Hepatic stellate cell (primary cell): ENCODE data around the gene VPS29.
"Not testable (repeated sequence)": the region's sequence is repeated elsewhere in the genome, so short reads cannot be mapped to it uniquely, and the experiment has no call there.

ENCODE experiments used
- DNase-seq: peaks from one replicate; pipeline ENCODE4 v3.0.0; 2011; ENCODE audit warnings: low spot score

The VPS29 gene

DNA sequence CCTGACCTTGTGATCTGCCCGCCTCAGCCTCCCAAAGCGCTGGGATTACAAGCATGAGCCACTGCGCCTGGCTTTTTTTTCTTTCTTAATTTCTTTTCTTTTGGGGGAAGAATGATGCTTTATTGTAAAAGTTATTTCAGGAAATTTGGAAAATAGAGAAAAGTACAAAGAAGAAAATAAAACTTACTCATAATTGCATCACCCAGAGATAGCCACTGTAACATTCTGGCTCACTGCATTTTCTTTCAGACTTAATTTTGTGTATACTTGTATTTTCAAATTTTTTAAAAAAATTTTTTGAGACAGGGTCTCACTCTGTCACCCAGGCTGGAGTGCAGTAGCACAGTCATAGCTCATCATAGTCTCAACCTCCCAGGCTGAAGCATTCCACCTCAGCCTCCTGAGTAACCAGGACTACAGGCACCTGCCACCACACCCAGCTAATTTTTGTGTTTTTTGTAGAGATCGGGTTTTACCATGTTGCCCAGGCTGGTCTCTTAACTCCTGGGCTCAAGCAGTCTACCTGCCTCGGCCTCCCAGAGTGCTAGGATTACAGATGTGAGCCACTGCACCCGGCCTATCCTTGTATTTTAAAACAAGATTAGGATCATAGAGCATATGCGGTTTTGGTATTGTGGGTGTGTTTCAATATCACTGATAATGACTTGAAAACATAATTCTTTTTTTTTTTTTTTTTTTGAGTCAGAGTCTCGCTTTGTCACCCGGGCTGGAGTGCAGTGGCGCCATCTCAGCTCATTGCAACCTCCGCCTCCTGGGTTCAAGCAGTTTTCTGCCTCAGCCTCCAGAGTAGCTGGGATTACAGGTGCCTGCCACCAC is 19.2 kb upstream of the VPS29 start:
- not testable (repeated sequence) for DNase-seq

DNA sequence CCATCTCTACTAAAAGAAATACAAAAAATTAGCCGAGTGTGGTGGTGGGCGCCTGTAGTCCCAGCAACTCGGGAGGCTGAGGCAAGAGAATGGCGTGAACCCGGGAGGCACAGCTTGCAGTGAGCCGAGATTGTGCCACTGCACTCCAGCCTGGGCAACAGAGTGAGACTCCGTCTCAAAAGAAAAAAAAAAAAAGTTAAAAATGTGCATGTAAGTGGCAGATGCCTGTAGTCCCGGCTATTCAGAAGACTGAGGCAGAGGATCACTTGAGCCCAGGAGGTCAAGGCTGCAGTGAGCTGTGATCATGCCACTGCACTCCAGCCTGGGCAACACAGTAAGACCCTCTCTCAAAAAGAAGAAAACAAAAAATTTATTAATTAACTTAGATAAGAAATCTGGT is 16.1 kb upstream of the VPS29 start:
- DNase-seq: not testable (repeated sequence)

GRCh38 chr12:110516995-110517394 is 15.1 kb upstream of the VPS29 start:
- no peak for DNase-seq

- no peak for DNase-seq
Measured at GRCh38 chr12:110514363-110514762, 12.5 kb upstream of the VPS29 start.

- DNase-seq: no peak
Measured at GRCh38 chr12:110513842-110514241, 11.9 kb upstream of the VPS29 start.

GRCh38 chr12:110508071-110508586 is 6.2 kb upstream of the VPS29 start:
- DNase-seq: no peak

- DNase-seq: no peak
Measured at GRCh38 chr12:110505332-110505731, 3.4 kb upstream of the VPS29 start.

DNA sequence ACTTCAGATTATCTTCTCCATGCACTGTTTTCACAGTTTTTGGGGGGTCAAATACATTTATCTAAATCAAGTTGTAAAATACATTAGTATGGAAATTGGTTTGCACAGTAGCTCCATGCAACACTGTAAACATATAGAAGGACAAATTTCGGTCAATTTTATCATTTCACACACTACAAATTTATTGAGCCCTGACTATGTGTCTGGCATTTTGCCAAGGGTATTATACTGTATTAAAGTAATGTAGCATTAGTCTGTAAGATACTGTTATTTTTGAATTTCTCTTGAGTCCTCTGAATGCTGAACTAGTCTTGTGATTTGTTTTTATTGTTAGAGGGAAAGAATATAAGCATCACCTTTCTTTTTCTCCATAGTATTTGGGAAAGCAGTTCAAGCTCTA is 1.5 kb upstream of the VPS29 start:
- DNase-seq: no peak

- DNase-seq: peak; percentile 56
Measured at GRCh38 chr12:110501399-110501751, 536 bp downstream of the VPS29 start.

DNA sequence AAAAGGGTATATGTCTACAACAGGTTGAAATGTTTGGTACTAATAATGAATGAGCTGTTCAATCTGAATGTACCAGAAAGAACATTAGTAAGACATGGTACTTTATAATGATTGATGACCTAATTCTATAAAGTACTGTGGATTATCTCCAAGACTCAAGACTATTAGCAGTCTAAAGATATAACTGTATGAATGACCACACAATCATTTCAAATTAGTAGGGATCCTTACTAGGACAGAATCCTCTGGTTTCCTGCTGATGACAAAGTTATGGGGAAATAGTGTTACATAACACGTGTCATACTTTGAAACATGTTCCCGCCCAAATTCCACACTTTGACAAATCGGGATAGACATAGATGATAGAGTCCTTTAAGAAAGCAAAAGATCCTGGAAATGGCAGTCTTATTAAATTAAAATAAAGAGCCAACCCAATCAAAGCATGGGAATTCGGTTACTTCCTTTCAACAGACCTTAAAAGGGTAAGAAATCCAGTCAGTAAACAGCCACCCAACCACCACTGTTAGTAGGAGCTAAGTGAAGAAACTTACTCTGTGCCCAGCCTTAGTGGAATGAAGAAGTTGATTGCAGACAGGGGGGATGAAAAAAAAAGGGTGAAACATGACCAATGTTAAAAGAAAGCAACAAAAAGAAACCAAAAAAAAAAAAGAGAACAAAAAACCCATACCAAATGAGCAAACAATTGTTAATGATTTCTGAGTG is 2.8 kb downstream of the VPS29 start:
- DNase-seq: no peak

GRCh38 chr12:110475426-110475825 is 26.5 kb downstream of the VPS29 start:
- DNase-seq: no peak

- peak; percentile 96 for DNase-seq
Measured at GRCh38 chr12:110468214-110469048, 33.5 kb downstream of the VPS29 start, which contains the start of the genes FAM216A and GPN3. FAM216A (plus strand) TSS chr12:110468845; CDS start chr12:110468876, 31 bp downstream. GPN3 (minus strand) TSS chr12:110468257; CDS start chr12:110468203, 54 bp downstream.

DNA sequence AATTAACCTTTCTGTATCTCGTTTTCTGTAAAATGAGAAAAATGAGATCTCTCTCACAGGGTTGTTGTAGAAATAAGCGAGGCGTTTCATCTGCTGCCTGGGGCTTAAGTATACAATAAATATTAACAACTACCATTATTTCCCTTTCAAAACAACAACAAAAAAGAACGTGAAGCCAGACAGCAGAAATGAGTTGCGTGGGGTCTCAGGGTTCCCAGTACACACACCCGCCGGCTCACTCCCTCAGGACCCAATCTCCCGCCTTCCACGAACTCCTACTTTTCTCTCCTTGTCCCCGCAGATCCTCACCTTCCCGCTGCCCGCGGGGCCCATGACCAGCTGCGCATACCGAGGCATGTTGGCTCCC is 34.1 kb downstream of the VPS29 start:
- DNase-seq: no peak

DNA sequence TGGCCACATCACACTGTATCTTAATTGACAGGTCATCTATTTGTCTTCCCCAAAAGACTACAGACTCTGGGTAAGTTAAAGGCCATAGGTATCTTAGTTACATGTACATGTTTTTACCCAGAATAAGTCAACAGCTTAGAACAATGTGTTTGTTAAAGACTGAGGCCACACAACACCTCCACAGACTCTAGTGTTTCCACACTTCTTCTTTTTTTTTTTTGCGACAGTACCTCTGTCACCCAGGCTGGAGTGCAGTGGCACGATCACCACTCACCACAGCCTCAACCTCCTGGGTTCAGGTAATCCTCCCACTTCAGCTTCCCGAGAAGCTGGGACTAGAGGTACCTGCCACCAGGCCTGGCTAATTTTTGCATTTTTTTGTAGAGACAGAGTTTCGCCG is 35.1 kb downstream of the VPS29 start:
- DNase-seq: no peak

DNA sequence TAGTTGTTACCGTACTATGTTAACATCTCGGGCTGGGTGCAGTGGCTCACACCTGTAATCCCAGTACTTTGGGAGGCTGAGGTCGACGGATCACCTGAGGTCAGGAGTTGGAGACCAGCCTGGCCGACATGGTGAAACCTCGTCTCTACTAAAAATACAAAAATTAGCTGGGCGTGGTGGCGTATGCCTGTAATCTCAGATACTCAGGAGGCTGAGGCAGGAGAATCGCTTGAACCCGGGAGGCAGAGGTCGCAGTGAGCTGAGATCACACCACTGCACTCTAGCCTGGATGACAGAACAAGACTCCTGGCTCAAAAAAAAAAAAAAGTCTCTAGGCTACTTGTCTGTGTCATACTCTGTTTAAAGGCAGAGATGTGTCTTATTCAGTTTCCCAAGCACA is 36.1 kb downstream of the VPS29 start:
- DNase-seq: not testable (repeated sequence)

DNA sequence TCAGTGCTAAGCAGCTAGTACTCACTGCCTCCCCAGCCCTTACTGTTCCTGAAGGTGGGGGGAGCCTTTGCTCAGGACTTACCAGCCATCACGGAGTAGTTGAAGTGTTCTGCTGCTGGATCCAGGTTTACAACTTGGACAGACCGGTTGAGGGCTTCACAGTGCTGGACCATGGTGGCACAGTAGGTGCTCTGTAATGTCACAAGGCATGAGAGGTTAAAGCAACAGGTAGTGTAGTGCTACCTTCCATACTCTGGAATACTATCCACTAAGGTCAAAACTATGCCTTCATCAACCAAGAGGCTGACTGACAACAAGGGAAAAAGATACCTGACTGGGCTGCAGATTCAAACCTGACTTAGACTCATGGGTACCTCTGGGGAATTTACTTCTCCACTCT is 36.9 kb downstream of the VPS29 start:
- no peak for DNase-seq

DNA sequence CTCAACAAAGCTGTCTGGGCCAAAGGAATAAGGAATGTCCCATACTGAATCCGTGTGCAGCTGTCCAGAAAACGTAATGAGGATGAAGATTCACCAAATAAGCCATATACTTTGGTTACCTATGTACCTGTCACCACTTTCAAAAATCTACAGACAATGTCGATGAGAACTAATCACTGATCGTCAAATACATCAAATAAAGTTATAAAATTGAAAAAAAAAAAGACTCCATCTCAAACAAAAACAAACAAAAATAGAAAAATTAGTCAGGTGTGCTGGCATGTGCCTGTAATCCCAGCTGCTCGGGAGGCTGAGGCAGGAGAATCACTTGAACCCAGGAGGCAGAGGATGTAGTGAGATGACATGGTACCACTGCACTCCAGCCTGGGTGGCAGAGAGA is 40.7 kb downstream of the VPS29 start:
- DNase-seq: not testable (repeated sequence)

GRCh38 chr12:110458756-110459155 is 43.2 kb downstream of the VPS29 start:
- DNase-seq: no peak

GRCh38 chr12:110453569-110454296 is 48.2 kb downstream of the VPS29 start:
- no peak for DNase-seq

DNA sequence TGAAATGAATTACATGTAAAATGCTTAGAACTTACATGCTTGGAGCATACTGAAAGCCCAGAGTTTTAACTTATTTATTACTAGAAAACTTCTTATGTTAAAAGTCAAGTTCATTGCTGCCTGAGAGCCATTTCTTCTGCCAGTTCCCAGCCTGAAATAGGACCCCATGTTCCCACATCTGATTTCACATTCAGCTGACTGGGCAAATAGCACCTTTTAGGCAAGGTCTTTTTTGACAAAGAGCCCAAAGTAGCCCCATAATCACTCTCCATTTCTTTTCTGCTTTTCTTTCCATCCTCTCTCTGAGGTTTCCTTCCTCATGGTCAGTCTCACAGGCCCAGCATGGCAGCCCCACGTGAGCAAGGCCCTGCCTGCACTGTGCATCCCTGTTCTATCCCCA is 50.6 kb downstream of the VPS29 start:
- no peak for DNase-seq

DNA sequence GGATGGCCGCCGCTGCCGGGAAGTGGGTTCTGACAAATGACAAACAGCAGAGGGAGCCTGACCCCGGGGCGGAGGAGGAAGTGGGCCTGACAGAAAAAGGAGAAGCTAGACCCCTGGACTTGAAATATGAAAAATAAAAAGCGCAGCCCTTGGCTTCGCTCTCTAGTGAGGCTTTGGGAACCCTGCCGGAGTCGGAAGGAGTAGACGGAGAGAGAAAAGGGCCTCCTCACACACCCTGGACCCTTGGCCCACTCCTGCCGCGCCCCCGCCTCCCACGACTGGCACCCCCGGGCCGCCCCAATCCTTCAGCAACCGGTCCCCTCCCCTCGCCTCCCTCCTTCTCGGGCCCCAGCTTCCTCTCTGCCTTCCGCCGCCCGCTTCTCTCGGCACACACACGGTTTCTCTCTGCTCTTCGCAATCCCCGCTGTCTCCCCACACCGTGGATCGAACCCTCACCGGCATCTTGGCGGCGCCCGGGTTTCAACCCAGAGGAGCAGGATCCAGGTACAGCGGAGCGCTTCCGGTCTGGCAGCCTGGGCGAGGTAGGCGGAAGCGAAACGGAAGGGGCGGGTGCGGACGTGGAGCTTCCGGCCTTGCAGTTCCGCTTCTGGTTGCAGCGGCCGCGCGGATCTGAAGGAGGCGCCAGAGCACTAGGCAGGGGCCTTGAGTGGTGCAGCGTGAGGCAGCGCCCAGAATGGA is 52.0 kb downstream of the VPS29 start, which contains the start of gene ARPC3:
TSS of gene ARPC3 (minus strand) at position 539 of the 699 bp plus-strand sequence. CDS start at position 462, 77 bp downstream.
- DNase-seq: peak; percentile 91
